Stimulated activated CD4-positive, alpha-beta T cell treated with anti-CD3 and anti-CD28 coated beads, Interleukin-2, amount 100 ng/mL, for 48 hours (primary cell): ENCODE results near the gene IPO7.
"Not testable (repeated sequence)": the region's sequence is repeated elsewhere in the genome, so short reads cannot be mapped to it uniquely, and the experiment has no call there.

ENCODE experiments used
- DNase-seq, 2 donors: peaks; one replicate each; pipeline ENCODE4 v3.0.0-alpha.2; 2020

IPO7 gene

DNA sequence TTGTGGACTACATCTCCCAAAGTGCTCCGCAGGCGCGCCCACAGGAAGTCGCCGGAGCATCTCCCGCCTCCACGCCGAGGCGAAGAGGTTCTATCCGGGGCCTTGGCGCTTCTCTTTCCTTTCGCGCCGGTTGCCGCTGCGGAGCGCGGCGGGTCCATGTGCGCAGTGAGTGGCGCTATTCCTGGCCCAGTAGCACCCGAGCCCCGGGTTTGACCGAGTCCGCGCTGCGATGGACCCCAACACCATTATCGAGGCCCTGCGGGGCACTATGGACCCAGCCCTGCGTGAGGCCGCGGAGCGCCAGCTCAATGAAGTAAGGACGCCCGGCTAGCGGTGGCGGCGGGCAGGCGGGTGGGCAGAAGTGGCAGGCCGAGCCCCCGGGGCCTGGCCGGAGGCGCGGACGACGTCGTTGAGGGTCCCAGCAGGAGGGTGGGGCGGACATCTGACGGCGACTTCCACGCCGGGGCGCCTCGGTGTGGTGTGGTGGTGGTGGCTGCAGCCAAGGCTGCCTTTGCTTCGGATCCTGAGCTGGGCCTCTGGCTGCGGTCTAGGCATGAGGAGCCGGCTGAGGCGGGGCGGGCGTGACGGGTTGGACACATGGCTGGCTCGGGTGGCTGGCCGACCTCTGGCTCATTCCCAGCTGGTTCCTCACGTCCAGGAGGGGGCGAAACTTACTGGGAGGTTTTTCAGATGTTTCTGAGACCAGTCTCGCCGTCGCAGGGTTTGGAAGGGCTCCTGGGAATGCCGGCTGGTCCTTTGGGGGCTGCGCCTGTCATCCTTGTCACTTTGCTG lies at the start of gene IPO7:
IPO7 (plus strand) TSS at position 118 of the 792 bp plus-strand sequence; CDS start at position 230, 112 bp downstream.
- peak; percentile 79 to 84 for DNase-seq

GRCh38 chr11:9341638-9342178 lies 42.7 kb upstream of the IPO7 start:
- DNase-seq = no peak

DNA sequence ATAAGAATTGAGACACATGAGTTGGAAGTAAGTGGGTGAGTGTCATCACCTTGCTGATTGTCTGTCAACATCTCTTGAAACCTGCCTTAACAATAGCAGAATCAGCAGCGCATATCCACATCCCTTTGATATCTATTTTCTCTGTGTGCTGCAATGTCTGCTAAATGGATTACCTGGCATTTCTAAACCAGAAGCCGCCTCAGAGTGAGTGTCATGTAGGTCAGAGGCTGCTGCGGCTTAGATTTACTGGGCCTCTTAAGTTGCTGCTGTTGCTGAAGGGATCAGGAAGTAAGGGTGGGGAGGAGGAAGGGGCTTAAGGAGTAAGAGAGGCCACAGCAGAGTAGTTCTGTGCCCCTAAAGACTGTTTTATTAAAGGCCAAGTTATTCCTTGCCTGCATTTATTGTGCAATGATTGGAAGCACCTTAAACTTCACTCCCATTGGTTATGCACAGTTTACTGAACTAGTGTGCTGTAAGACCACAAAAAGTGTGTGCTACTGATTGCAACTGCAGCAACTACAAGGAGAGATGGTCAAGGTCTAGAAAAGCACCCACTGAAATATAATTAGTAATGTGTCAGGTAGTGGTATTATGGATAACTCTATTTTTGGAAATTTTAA lies 40.3 kb upstream of the IPO7 start:
- no peak for DNase-seq

GRCh38 chr11:9347100-9347499 lies 37.4 kb upstream of the IPO7 start:
- no peak for DNase-seq

- not testable (repeated sequence) for DNase-seq
Measured at GRCh38 chr11:9347779-9348178, 36.7 kb upstream of the IPO7 start.

DNA sequence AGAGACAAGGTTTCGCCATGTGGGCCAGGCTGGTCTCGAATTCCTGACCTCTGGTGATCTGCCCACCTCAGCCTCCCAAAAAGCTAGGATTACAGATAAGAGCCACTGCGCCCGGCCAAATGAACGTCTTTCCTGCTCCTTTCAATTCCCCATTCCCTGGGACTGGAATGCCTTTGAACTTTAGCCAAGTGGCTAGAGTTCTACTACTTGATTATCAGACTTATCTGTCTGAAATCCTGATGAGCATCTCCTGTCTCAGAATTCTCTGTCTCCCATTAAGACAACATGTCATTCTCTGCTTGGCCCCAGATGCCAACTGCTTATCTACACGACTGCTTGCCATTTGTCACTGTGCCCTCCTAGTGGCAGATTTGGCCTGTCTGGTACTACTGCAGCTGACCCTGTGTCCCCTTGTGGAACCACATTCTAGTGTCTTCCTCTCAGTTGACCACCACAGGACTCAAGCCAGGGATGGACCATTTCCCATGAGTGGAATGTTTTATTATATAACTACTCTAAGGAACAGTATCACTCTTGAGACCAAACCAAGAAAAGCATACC lies 33.1 kb upstream of the IPO7 start:
- DNase-seq = no peak

- no peak for DNase-seq
Measured at GRCh38 chr11:9357041-9357440, 27.4 kb upstream of the IPO7 start.

DNA sequence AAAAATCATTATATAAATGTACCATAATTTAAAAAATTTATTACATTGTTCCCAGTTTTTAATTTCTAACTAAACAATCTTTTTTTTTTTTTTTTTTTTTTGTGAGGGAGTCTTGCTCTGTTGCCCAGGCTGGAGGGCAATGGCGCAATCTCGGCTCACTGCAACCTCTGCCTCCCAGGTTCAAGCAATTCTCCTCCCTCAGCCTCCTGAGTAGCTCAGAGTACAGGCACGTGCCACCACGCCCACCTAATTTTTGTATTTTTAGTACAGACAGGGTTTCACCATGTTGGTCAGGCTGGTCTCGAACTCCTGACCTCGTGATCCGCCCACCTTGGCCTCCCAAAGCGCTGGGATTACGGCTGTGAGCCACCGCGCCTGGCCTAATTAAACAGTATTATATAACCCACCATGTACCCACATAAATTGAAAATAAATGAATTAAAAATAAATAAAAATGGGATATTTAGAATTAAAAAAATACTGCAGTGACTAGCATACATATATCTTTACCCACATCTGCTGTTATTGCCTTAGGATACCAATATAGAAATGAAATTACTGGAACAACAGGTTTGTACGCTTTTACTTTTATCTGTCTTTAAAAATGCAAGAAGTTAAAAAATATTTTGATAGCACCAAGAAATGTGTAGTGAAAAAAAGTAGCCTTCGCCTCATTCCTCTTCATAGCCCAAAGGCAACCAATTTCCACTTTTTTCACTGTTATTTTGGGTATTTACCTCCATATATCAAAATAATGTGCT lies 23.4 kb upstream of the IPO7 start:
- DNase-seq = not testable (repeated sequence)

DNA sequence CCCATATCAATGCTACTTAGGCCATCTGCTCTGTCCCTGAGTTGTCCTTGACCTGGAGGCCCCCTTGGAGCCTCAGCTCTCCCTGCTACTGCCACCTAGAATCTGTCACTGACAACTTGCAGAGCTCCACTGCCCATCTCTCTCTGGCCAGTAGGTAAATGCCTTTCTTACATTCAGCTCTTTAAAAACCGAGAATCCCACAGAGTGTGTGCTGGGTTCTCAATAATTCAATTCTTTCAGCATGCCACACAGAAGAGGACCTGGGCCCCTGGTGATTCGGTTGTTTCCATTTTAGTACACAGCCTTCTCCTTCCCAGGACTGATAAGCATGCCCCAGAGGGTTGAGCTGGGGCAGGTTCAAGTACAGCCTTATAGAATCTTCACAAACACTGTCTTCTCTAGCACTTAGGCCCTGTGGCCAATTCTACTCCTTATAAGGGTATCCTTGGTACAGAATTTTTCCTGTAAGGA lies 22.0 kb upstream of the IPO7 start:
- DNase-seq = no peak

- DNase-seq = peak; percentile 69 to 74
Measured at GRCh38 chr11:9363954-9364912, 20.2 kb upstream of the IPO7 start.

- no peak for DNase-seq
Measured at GRCh38 chr11:9367551-9367950, 16.9 kb upstream of the IPO7 start.

DNA sequence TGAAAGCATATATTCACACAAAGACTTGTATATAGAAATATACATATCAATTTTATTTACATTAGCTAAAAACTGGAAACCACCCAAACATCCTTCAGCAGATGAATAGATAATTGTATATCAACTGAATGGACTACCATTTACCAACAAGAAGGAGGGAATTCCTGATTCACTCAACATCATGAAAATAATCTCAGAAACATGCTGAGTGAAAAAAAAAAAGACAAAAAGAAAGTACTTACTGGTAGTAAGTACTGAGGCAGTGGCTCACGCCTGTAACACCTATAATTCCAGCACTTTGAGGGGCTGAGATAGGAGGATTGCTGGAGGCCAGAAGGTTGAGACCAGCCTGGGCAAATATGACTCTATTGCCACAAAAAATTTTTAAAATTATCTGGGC lies 7.4 kb upstream of the IPO7 start:
- no peak for DNase-seq

DNA sequence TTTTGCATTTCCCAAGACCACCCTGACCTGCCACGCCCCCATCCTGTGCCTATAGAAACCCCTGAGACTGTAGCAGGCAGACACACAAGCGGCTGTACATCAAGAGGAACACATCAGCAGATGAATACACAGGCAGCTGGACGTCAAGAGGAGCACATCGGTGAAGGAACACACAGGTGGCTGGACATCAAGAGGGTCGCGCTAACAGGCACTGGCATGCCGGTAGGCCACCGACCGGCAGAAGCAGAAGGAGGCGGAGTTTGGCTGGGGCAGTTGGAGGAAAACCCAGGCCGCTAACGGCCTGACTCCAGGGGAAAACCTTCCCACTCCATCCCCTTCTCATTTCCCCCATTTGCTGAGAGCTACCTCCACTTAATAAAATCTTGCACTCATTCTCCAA lies 5.4 kb upstream of the IPO7 start:
- DNase-seq = no peak

DNA sequence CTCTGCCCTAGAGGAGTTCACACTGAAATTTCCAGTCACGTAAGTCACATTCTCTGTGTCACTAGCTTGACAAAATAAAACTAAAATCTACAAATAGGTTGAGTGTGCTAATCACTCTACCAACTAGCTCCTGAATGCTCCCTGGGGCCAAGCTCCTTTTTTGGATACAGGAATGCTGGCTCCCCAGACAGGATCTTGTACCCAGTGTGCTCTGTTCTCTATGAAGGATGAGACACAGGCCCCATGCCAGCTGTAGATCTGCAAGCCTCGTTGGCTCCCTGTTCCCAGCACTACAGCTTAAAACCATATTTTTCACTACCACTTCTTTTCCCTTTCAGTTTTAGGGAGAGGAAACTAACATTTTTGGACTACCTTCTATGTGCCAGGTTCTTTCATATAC lies 3.7 kb upstream of the IPO7 start:
- no peak for DNase-seq

DNA sequence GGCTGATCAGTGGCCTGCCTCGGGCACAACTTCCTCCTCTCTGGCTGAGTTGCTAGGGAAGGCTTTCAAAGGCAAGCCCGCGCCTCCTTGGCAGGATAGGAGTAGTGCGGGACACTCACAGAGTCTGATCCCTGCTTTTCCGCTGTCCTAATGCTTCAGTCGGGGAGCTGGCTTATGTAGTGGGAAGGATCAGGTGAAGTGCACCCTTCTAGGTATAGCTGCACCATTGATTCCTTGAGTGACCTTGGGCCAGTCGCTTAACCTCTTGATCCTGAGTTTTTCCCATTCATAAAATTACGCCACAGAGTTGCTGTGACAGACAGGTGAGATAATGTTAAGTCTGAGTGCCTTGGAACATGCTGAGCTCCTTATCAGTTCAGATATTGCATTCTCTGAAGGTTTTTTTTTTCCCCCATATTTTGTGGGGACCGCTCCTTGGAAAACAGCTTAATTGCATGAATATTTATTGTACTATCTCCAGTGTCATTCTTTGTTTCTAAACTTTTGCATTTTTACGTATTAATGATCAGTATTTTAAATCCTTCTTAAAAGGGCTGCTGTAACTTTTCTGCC lies 961 bp downstream of the IPO7 start:
- no peak for DNase-seq

GRCh38 chr11:9386086-9386485 lies 1.6 kb downstream of the IPO7 start:
- no peak for DNase-seq

DNA sequence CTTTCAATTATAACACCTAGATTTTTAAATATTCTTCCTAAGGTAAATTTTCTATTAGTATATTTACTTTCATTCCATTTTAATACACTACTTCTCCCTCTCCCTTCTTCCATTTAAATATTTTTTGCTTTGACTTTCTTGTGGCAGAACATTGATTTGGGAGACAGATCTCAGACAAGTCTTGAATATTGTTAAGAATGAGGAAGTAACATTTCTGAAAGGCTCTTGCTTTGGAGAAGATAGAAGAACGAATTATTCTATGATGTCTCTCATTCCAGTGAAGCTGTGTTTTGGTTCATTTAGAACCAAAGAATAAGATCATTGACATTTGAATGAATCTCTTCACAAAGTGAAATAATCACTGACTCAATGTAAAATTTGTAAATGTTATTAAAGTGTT lies 2.4 kb downstream of the IPO7 start:
- no peak for DNase-seq

DNA sequence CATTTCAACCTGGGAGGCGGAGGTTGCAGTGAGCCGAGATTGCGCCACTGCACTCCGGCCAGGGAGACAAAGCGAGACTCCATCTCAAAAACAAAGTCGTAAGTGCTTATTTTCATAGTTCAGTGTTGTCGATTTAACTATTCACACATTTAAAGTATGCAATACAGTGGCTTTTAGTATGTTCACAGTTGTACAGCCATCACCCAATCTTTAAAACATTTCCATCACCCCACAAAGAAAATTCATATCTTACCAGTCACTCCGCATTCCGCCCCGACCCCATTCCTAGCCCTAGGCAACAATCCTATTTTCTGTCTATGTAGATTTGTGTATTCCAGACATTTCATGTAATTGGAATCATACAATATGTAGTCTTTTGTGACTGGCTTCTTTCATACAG lies 11.9 kb downstream of the IPO7 start:
- DNase-seq = no peak

- no peak for DNase-seq
Measured at GRCh38 chr11:9396752-9397151, 12.3 kb downstream of the IPO7 start.

DNA sequence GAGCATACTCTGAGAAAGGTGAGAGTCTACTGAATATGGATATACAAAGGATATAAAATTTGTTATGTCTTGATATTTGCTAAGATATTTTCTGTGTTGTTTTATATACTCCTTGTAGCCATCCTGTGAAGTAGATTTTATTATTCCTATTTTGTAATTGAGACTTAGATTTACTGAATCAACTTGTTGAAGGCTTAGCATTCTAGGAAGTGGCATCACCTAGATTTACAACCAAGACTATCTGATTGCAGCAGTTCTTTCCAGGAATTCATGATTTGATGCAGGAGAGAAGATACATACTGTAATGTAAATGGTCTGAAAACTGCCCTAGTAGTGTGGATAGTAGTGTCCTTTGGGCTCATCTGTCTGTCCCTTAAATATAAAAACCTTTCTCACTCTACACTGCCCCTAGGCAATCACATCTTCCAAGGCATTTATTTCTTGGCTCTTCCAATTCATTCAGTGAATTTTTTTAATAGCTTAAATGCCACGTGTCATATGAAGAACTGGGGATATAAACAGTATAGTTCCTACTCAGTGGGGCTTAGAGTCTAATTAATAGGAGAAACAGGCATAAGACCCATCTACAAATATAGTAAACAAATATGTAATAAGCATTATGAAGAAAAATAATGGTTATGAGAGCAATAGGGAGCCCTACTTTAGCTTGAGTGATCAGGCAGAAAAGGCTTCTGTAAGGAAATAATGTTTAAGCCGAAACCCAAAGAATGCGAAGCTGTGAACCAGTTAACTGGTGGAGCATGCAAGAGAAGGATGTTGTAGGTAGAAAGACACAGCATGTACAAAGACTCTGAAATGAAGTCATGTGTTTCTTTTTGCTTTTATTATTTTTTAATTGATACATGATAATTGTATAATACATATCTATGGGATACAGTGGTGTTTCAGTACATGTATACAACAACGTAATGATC lies 13.6 kb downstream of the IPO7 start:
- no peak for DNase-seq
